GM21526 (cell line): ENCODE measurements around the gene BSPH1.
"Not testable (repeated sequence)": the region's sequence is repeated elsewhere in the genome, so short reads cannot be mapped to it uniquely, and the experiment has no call there.

Experiments used
- ATAC-seq: cut with Tn5 transposase; IDR thresholded peaks from one replicate; pipeline ENCODE4 v1.9.1; 2021; ENCODE audit warnings: moderate library complexity; ENCODE audit not compliant: unreplicated experiment, low FRiP score

Gene BSPH1

GRCh38 chr19:47928581-47928980 is 63.4 kb downstream of the BSPH1 start:
- ATAC-seq, result not testable (repeated sequence)

- ATAC-seq, result not testable (repeated sequence)
Observed at GRCh38 chr19:47920107-47920506, 71.9 kb downstream of the BSPH1 start.
